Mammary epithelial cell (primary cell): ENCODE results near the gene SNN.

Experiments
- EZH2 ChIP-seq: IDR thresholded peaks from 2 replicates; pipeline ENCODE4 v1.6.1; 2012; ENCODE audit warnings: low read length, inconsistent platforms, borderline replicate concordance
- TF ChIP-seq, protein P1 (sequence below), 2 donors: IDR thresholded peaks in 1 of 2; conservative IDR thresholded peaks in 1 of 2; 2 replicates each; pipeline ENCODE4 v1.5.1; 2011 to 2012; ENCODE audit warnings: inconsistent platforms in 2 of 2, low read length in 2 of 2, mild to moderate bottlenecking in 2 of 2, control low read depth in 1 of 2, low read depth in 1 of 2; ENCODE audit not compliant: insufficient read depth in 1 of 2; ENCODE audit errors: extremely low read depth in 1 of 2

DNA sequence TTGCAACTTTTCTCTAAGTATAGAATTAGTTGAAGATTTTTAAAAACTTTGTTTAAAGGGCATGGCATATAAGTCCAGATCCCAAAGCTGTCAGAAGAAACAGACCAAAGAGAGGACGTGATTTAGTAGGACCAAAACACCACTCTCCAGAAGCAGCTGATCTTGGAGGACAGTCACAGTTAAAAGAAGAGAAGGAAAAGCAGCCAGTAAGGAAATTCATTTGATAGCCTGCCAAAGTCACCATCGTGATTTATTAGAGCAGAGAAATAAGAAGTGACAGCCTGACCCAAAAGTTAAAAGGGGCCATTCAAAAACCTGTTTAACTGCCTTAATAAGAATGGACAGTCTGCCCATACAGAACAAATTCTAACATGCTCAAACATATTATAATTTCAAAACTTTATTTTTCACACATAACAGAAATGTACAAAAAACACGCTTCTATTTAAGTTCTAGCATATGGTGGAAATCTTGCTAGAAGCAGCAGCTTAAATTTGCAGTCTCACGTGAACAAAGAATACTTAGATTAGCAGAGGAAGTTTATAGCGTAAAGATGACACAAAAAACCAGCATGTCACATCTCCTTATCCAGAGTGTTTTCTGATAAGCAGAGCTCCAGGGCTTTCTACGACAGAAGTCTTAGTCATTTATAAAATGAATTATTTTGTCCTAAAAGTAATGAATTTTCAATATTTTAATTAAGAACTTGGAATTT is 37.2 kb downstream of the SNN start:
- TF ChIP-seq, protein P1, sequence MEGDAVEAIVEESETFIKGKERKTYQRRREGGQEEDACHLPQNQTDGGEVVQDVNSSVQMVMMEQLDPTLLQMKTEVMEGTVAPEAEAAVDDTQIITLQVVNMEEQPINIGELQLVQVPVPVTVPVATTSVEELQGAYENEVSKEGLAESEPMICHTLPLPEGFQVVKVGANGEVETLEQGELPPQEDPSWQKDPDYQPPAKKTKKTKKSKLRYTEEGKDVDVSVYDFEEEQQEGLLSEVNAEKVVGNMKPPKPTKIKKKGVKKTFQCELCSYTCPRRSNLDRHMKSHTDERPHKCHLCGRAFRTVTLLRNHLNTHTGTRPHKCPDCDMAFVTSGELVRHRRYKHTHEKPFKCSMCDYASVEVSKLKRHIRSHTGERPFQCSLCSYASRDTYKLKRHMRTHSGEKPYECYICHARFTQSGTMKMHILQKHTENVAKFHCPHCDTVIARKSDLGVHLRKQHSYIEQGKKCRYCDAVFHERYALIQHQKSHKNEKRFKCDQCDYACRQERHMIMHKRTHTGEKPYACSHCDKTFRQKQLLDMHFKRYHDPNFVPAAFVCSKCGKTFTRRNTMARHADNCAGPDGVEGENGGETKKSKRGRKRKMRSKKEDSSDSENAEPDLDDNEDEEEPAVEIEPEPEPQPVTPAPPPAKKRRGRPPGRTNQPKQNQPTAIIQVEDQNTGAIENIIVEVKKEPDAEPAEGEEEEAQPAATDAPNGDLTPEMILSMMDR (conservative IDR thresholded peaks at IDR 0.05 in 1 of 2, IDR thresholded peaks at IDR 0.05 in 1 of 2; ENCODE audit: extremely low read depth in 1 of 2, insufficient read depth in 1 of 2, low read depth in 1 of 2, low read length in 2 of 2), result no peak
- no peak for TF ChIP-seq EZH2
